Stimulated activated CD4-positive, alpha-beta T cell treated with anti-CD3 and anti-CD28 coated beads, TNF-alpha, amount 100 ng/mL, for 24 hours (primary cell): ENCODE data around the gene ARSK.

Experiments
- DNase-seq, 3 experiments: peaks; one replicate each; pipeline ENCODE4 v3.0.0-alpha.2; 2020; ENCODE audit warnings: low read depth in 3 of 3

Gene ARSK

GRCh38 chr5:95554647-95555548 lies at the start of gene ARSK, which contains the start of gene SKIC3:
Gene ARSK, plus strand, starts transcription at chr5:95555101. Its CDS starts 178 bp downstream, at chr5:95555279.
Gene SKIC3, minus strand, starts transcription at chr5:95554977. Its CDS starts 7,827 bp downstream, at chr5:95547150.
- DNase-seq, result peak; percentile 80 to 88 (median 85)

GRCh38 chr5:95508550-95508949 lies 46.4 kb upstream of the ARSK start:
- DNase-seq, result no peak

GRCh38 chr5:95511606-95512005 lies 43.3 kb upstream of the ARSK start:
- DNase-seq, result no peak

- no peak for DNase-seq
Measured at GRCh38 chr5:95518417-95518816, 36.5 kb upstream of the ARSK start.

- DNase-seq, result no peak
Measured at GRCh38 chr5:95519151-95519550, 35.8 kb upstream of the ARSK start.

- no peak for DNase-seq
Measured at GRCh38 chr5:95519681-95520080, 35.2 kb upstream of the ARSK start.

- no peak for DNase-seq
Measured at GRCh38 chr5:95520206-95520605, 34.7 kb upstream of the ARSK start.

GRCh38 chr5:95524423-95524822 lies 30.5 kb upstream of the ARSK start:
- no peak for DNase-seq

GRCh38 chr5:95526871-95527270 lies 28.0 kb upstream of the ARSK start:
- no peak for DNase-seq

- no peak for DNase-seq
Measured at GRCh38 chr5:95528565-95528964, 26.3 kb upstream of the ARSK start.

GRCh38 chr5:95530416-95530815 lies 24.5 kb upstream of the ARSK start:
- DNase-seq, result no peak

GRCh38 chr5:95531491-95531890 lies 23.4 kb upstream of the ARSK start:
- DNase-seq, result no peak

- no peak for DNase-seq
Measured at GRCh38 chr5:95532415-95532814, 22.5 kb upstream of the ARSK start.

- DNase-seq, result no peak
Measured at GRCh38 chr5:95533106-95533505, 21.8 kb upstream of the ARSK start.

- no peak for DNase-seq
Measured at GRCh38 chr5:95533761-95534160, 21.1 kb upstream of the ARSK start.

GRCh38 chr5:95537501-95537900 lies 17.4 kb upstream of the ARSK start:
- no peak for DNase-seq

- no peak for DNase-seq
Measured at GRCh38 chr5:95543017-95543705, 11.7 kb upstream of the ARSK start.

GRCh38 chr5:95549030-95549429 lies 5.9 kb upstream of the ARSK start:
- no peak for DNase-seq

GRCh38 chr5:95554331-95554646 lies 612 bp upstream of the ARSK start:
- DNase-seq, result no peak

- no peak for DNase-seq
Measured at GRCh38 chr5:95555553-95555952, 652 bp downstream of the ARSK start.

GRCh38 chr5:95557841-95558240 lies 2.9 kb downstream of the ARSK start:
- DNase-seq, result no peak

GRCh38 chr5:95562282-95562681 lies 7.4 kb downstream of the ARSK start:
- no peak for DNase-seq

GRCh38 chr5:95563367-95563766 lies 8.5 kb downstream of the ARSK start:
- DNase-seq, result no peak
